ENCODE results near the gene CACNA2D3. TPM values are rescaled to one million over a fixed set of nuclear protein-coding genes. Genes with fewer than 3 reads are reported as not detected.

The CACNA2D3 gene
- total RNA-seq, 1 donor from 2014 or later, result 21.2 TPM

DNA sequence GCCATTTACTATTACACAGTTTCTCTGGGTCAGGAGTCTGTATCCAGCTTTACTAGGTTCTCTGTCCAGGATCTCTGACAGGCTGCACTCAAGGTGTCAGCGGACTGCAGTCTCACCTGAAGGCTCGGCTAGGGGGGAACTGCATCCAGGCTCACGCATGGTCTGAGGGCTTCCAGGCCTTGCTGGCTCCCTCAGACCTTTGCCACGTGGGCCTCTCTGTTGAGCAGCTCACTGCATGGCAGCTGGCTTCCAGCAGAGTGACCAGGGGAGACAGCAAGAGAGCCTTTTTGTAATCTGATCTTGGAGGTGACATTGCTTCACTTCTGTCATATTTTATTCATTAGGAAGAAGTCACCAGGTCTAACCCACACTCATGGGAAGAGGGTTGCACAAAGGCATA, 152.3 kb downstream of the CACNA2D3 start:
- no peak for DNase-seq
- intact Hi-C loops (cut with micrococcal nuclease), result no loop called here
- no peaks in the 10 kb centered on the region for H3K36me3 ChIP-seq
- H3K4me1 ChIP-seq, result no peaks in the 10 kb centered on the region
- no peaks in the 10 kb centered on the region for H3K27me3 ChIP-seq (ENCODE audit: low read depth)
- no peak overlapping the region for H3K4me3 ChIP-seq
- no peak overlapping the region for H3K27ac ChIP-seq (replicated peaks)
- H3K9me3 ChIP-seq (replicated peaks), result peaks cover 14% of the 10 kb centered on the region
- no peak for TF ChIP-seq CTCF (IDR thresholded peaks at IDR 0.05; ENCODE audit: borderline replicate concordance)

- TF ChIP-seq CTCF (IDR thresholded peaks at IDR 0.05; ENCODE audit: borderline replicate concordance), result no peak
- Histone ChIP-seq H3K4me1 (no peaks in the 10 kb centered on the region), H3K27me3 (ENCODE audit: low read depth) (no peaks in the 10 kb centered on the region), H3K27ac (replicated peaks) (no peak overlapping the region), H3K4me3 (no peak overlapping the region), H3K36me3 (no peaks in the 10 kb centered on the region), H3K9me3 (replicated peaks) (peaks cover 14% of the 10 kb centered on the region)
- DNase-seq, result no peak
- intact Hi-C loops (cut with micrococcal nuclease), result no loop called here
Measured at GRCh38 chr3:54279005-54279583, 156.7 kb downstream of the CACNA2D3 start.

DNA sequence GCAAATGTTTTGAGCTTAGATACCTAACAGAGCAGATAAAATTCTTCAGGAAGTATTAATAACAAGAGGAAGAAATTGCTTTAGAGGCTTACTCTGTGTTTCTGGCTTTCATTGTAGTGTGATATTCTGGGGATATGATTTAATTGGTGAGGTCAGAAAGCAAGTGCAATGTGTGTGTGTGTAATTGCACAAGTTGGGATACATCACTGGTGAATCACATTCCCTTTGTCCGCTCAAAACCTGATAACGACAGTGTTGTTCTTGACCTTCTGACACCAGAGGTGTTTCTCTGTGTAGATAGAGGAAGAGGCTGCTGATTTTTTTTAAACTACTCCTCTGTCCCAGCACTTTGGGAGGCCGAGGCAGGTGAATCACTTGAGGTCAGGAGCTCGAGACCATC, 161.1 kb downstream of the CACNA2D3 start:
- no peaks in the 10 kb centered on the region for H3K4me1 ChIP-seq
- intact Hi-C loops (cut with micrococcal nuclease), result no loop called here
- H3K27me3 ChIP-seq (ENCODE audit: low read depth), result no peaks in the 10 kb centered on the region
- no peak overlapping the region for H3K27ac ChIP-seq (replicated peaks)
- H3K9me3 ChIP-seq (replicated peaks), result no peaks in the 10 kb centered on the region
- DNase-seq, result no peak
- no peaks in the 10 kb centered on the region for H3K36me3 ChIP-seq
- TF ChIP-seq CTCF (IDR thresholded peaks at IDR 0.05; ENCODE audit: borderline replicate concordance), result no peak
- no peak overlapping the region for H3K4me3 ChIP-seq

GRCh38 chr3:54294214-54294613, 171.9 kb downstream of the CACNA2D3 start:
- H3K27me3 ChIP-seq (ENCODE audit: low read depth), result no peaks in the 10 kb centered on the region
- H3K4me3 ChIP-seq, result no peak overlapping the region
- no peaks in the 10 kb centered on the region for H3K36me3 ChIP-seq
- H3K27ac ChIP-seq (replicated peaks), result no peak overlapping the region
- intact Hi-C loops (cut with micrococcal nuclease), result no loop called here
- no peak for DNase-seq
- TF ChIP-seq CTCF (IDR thresholded peaks at IDR 0.05; ENCODE audit: borderline replicate concordance), result no peak
- H3K4me1 ChIP-seq, result no peaks in the 10 kb centered on the region
- no peaks in the 10 kb centered on the region for H3K9me3 ChIP-seq (replicated peaks)

GRCh38 chr3:54296531-54296930, 174.2 kb downstream of the CACNA2D3 start:
- no peak for DNase-seq
- Histone ChIP-seq H3K4me3 (no peak overlapping the region), H3K36me3 (no peaks in the 10 kb centered on the region), H3K27me3 (ENCODE audit: low read depth) (no peaks in the 10 kb centered on the region), H3K27ac (replicated peaks) (no peak overlapping the region), H3K9me3 (replicated peaks) (no peaks in the 10 kb centered on the region), H3K4me1 (no peaks in the 10 kb centered on the region)
- intact Hi-C loops (cut with micrococcal nuclease), result no loop called here
- TF ChIP-seq CTCF (IDR thresholded peaks at IDR 0.05; ENCODE audit: borderline replicate concordance), result no peak
